Ectodermal cell (in vitro differentiated cells): ENCODE measurements around the gene AQR. TPM values are rescaled to one million over a fixed set of nuclear protein-coding genes. Genes with fewer than 3 reads are reported as not detected.

Source experiments
- H3K27ac ChIP-seq: 2 replicates; pipeline ENCODE4 v1.7.0; 2013; ENCODE audit warnings: mild to moderate bottlenecking, low read depth, low read length; ENCODE audit not compliant: insufficient read depth, poor library complexity, severe bottlenecking
- H3K27me3 ChIP-seq: 2 replicates; pipeline ENCODE4 v1.7.0; 2013; ENCODE audit warnings: mild to moderate bottlenecking, low read length; ENCODE audit not compliant: insufficient read depth, control insufficient read depth, poor library complexity, severe bottlenecking
- H3K36me3 ChIP-seq: one replicate; pipeline ENCODE4 v1.7.0; 2013; ENCODE audit warnings: low read length; ENCODE audit not compliant: control insufficient read depth, insufficient read depth
- H3K4me1 ChIP-seq: one replicate; pipeline ENCODE4 v1.7.0; 2013; ENCODE audit warnings: low read length; ENCODE audit not compliant: control insufficient read depth, insufficient read depth
- H3K4me3 ChIP-seq: 2 replicates; pipeline ENCODE4 v1.7.0; 2013; ENCODE audit warnings: low read depth, low read length, control low read depth; ENCODE audit not compliant: insufficient read depth
- H3K9me3 ChIP-seq: 2 replicates; pipeline ENCODE4 v1.7.0; 2013; ENCODE audit warnings: mild to moderate bottlenecking, low read length, moderate library complexity; ENCODE audit not compliant: control insufficient read depth
- WGBS, 2 experiments: methylation state at CpG; one replicate each; pipeline ENCODE4 v1.1.7; 2013; ENCODE audit warnings: missing lambda C conversion rate in 2 of 2; 5-methylcytosine and 5-hydroxymethylcytosine counted together
- polyA plus RNA-seq, 4 experiments: library from polyadenylated mRNA; stranded (reverse); fragments of 50-300 nt; gene quantifications; one replicate each; pipeline ENCODE4 v1.2.3, GENCODE V29; 2013

AQR gene
- 35.8 TPM for polyA plus RNA-seq (2013, experiment 1 of 4)
- 45.2 TPM for polyA plus RNA-seq (2013, experiment 2 of 4)
- 34.0 TPM for polyA plus RNA-seq (2013, experiment 3 of 4)
- polyA plus RNA-seq (2013, experiment 4 of 4), result 43.3 TPM

- Histone ChIP-seq H3K36me3 (no peaks in the 10 kb centered on the region), H3K4me1 (no peaks in the 10 kb centered on the region), H3K9me3 (no peaks in the 10 kb centered on the region), H3K27ac (no peak within 1 kb of the TSS), H3K27me3 (no peaks in the 10 kb centered on the region), H3K4me3 (peak within 1 kb of the TSS; percentile 86)
- WGBS, 2 experiments, result 0% methylated on average over 41 to 42 of the region's 44 CpGs
These were observed at the start of gene AQR for GRCh38 chr15:34969340-34970097. AQR (minus strand) TSS chr15:34969742; CDS start chr15:34969613, 129 bp downstream.

GRCh38 chr15:35014241-35014640 is 44.7 kb upstream of the AQR start:
- Histone ChIP-seq H3K9me3 (no peaks in the 10 kb centered on the region), H3K4me3 (no peak overlapping the region), H3K27me3 (no peaks in the 10 kb centered on the region), H3K27ac (no peak overlapping the region), H3K36me3 (no peaks in the 10 kb centered on the region), H3K4me1 (no peaks in the 10 kb centered on the region)

- no peaks in the 10 kb centered on the region for H3K36me3 ChIP-seq
- no peaks in the 10 kb centered on the region for H3K27me3 ChIP-seq
- no peaks in the 10 kb centered on the region for H3K9me3 ChIP-seq
- H3K27ac ChIP-seq, result no peak overlapping the region
- no peak overlapping the region for H3K4me3 ChIP-seq
- no peaks in the 10 kb centered on the region for H3K4me1 ChIP-seq
- 82 to 96% methylated on average over 4 of the region's 4 CpGs for WGBS, 2 experiments
These were observed 43.8 kb upstream of the AQR start for GRCh38 chr15:35013370-35013769.

- Histone ChIP-seq H3K36me3 (no peaks in the 10 kb centered on the region), H3K9me3 (no peaks in the 10 kb centered on the region), H3K4me1 (no peaks in the 10 kb centered on the region), H3K27ac (no peak overlapping the region), H3K27me3 (no peaks in the 10 kb centered on the region), H3K4me3 (no peak overlapping the region)
- 94 to 95% methylated on average over 2 of the region's 2 CpGs for WGBS, 2 experiments
These were observed 37.9 kb upstream of the AQR start for GRCh38 chr15:35007397-35007796.

GRCh38 chr15:35005933-35006332 is 36.4 kb upstream of the AQR start:
- H3K27me3 ChIP-seq, result no peaks in the 10 kb centered on the region
- no peaks in the 10 kb centered on the region for H3K36me3 ChIP-seq
- no peaks in the 10 kb centered on the region for H3K4me1 ChIP-seq
- H3K27ac ChIP-seq, result no peak overlapping the region
- 85 to 93% methylated on average over 6 of the region's 6 CpGs for WGBS, 2 experiments
- no peaks in the 10 kb centered on the region for H3K9me3 ChIP-seq
- no peak overlapping the region for H3K4me3 ChIP-seq

- 94 to 97% methylated on average over 3 of the region's 3 CpGs for WGBS, 2 experiments
- Histone ChIP-seq H3K9me3 (no peaks in the 10 kb centered on the region), H3K4me3 (no peak overlapping the region), H3K27ac (no peak overlapping the region), H3K27me3 (no peaks in the 10 kb centered on the region), H3K4me1 (no peaks in the 10 kb centered on the region), H3K36me3 (no peaks in the 10 kb centered on the region)
These were observed 34.4 kb upstream of the AQR start for GRCh38 chr15:35003928-35004327.

- 91 to 100% methylated on average over 1 of the region's 1 CpG for WGBS, 2 experiments
- no peaks in the 10 kb centered on the region for H3K9me3 ChIP-seq
- H3K27me3 ChIP-seq, result no peaks in the 10 kb centered on the region
- no peaks in the 10 kb centered on the region for H3K4me1 ChIP-seq
- no peak overlapping the region for H3K27ac ChIP-seq
- H3K4me3 ChIP-seq, result no peak overlapping the region
- H3K36me3 ChIP-seq, result no peaks in the 10 kb centered on the region
These were observed 31.0 kb upstream of the AQR start for GRCh38 chr15:35000511-35000910.

- no peaks in the 10 kb centered on the region for H3K9me3 ChIP-seq
- H3K27ac ChIP-seq, result no peak overlapping the region
- no peaks in the 10 kb centered on the region for H3K4me1 ChIP-seq
- no peaks in the 10 kb centered on the region for H3K36me3 ChIP-seq
- H3K4me3 ChIP-seq, result no peak overlapping the region
- WGBS, 2 experiments, result 88 to 96% methylated on average over 7 of the region's 7 CpGs
- no peaks in the 10 kb centered on the region for H3K27me3 ChIP-seq
These were observed 30.4 kb upstream of the AQR start for GRCh38 chr15:34999906-35000305.

GRCh38 chr15:34994925-34995324 is 25.4 kb upstream of the AQR start:
- no peak overlapping the region for H3K27ac ChIP-seq
- H3K4me1 ChIP-seq, result no peaks in the 10 kb centered on the region
- 33 to 64% methylated on average over 1 of the region's 1 CpG for WGBS, 2 experiments
- H3K27me3 ChIP-seq, result no peaks in the 10 kb centered on the region
- no peaks in the 10 kb centered on the region for H3K9me3 ChIP-seq
- H3K36me3 ChIP-seq, result no peaks in the 10 kb centered on the region
- no peak overlapping the region for H3K4me3 ChIP-seq

GRCh38 chr15:34993877-34994276 is 24.3 kb upstream of the AQR start:
- H3K4me3 ChIP-seq, result no peak overlapping the region

More at GRCh38 chr15:34993877-34994276, 24.3 kb upstream of the AQR start:
- H3K27me3 ChIP-seq, result no peaks in the 10 kb centered on the region
- no peaks in the 10 kb centered on the region for H3K4me1 ChIP-seq
- H3K27ac ChIP-seq, result no peak overlapping the region
- WGBS, 2 experiments, result 91 to 96% methylated on average over 4 of the region's 4 CpGs
- no peaks in the 10 kb centered on the region for H3K36me3 ChIP-seq
- H3K9me3 ChIP-seq, result no peaks in the 10 kb centered on the region
